Duodenal mucosa (tissue), 2 donors: ENCODE measurements around the gene ATG10.
A peak's percentile ranks its signal among the peaks of the same experiment; 100 is the strongest.
"Not testable (repeated sequence)": the region's sequence is repeated elsewhere in the genome, so short reads cannot be mapped to it uniquely, and the experiment has no call there.

Source experiments
- H3K27ac ChIP-seq: one replicate; pipeline ENCODE4 v1.7.0; 2013; ENCODE audit warnings: low read depth, low read length
- H3K27me3 ChIP-seq, 2 donors: one replicate each; pipeline ENCODE4 v1.7.0; 2013; ENCODE audit warnings: low read length in 2 of 2, control low read depth in 1 of 2; ENCODE audit not compliant: insufficient read depth in 2 of 2, control insufficient read depth in 1 of 2
- H3K36me3 ChIP-seq, 2 donors: one replicate each; pipeline ENCODE4 v1.7.0; 2013; ENCODE audit warnings: low read length in 2 of 2, control low read depth in 1 of 2; ENCODE audit not compliant: insufficient read depth in 2 of 2, control insufficient read depth in 1 of 2
- H3K4me1 ChIP-seq, 2 donors: one replicate each; pipeline ENCODE4 v1.7.0; 2013; ENCODE audit warnings: low read length in 2 of 2, control low read depth in 1 of 2; ENCODE audit not compliant: insufficient read depth in 2 of 2, control insufficient read depth in 1 of 2
- H3K4me3 ChIP-seq, 2 donors: one replicate each; pipeline ENCODE4 v1.7.0; 2013; ENCODE audit warnings: low read length in 2 of 2, low read depth in 1 of 2
- H3K9ac ChIP-seq, 2 donors: one replicate each; pipeline ENCODE4 v1.7.0; 2013; ENCODE audit warnings: low read length in 2 of 2, low read depth in 1 of 2
- H3K9me3 ChIP-seq, 2 donors: one replicate each; pipeline ENCODE4 v1.7.0; 2013; ENCODE audit warnings: low read length in 2 of 2, control low read depth in 1 of 2; ENCODE audit not compliant: control insufficient read depth in 1 of 2

Gene ATG10

GRCh38 chr5:82267297-82267933 is 295.6 kb downstream of the ATG10 start:
- H3K36me3 ChIP-seq, H3K9ac ChIP-seq, H3K4me1 ChIP-seq, H3K4me3 ChIP-seq, H3K27ac ChIP-seq, H3K27me3 ChIP-seq: not testable (repeated sequence)
- peaks cover 3 to 13% of the 10 kb centered on the region in 2 donors for H3K9me3 ChIP-seq

- H3K4me1 ChIP-seq, H3K4me3 ChIP-seq, H3K27ac ChIP-seq, H3K36me3 ChIP-seq, H3K27me3 ChIP-seq, H3K9ac ChIP-seq: not testable (repeated sequence)
- H3K9me3 ChIP-seq, result peaks cover 3 to 13% of the 10 kb centered on the region in 2 donors
These were observed 297.5 kb downstream of the ATG10 start for GRCh38 chr5:82269363-82269762.

- H3K36me3 ChIP-seq, result peaks cover 9 to 34% of the 10 kb centered on the region in 2 donors
- not testable (repeated sequence) for H3K27me3 ChIP-seq, H3K4me3 ChIP-seq, H3K27ac ChIP-seq, H3K9me3 ChIP-seq, H3K9ac ChIP-seq
- H3K4me1 ChIP-seq, result peaks cover 8 to 13% of the 10 kb centered on the region in 2 donors
These were observed 300.9 kb downstream of the ATG10 start for GRCh38 chr5:82272571-82273356.

GRCh38 chr5:82273426-82273825 is 301.6 kb downstream of the ATG10 start:
- not testable (repeated sequence) for H3K4me3 ChIP-seq, H3K9ac ChIP-seq, H3K9me3 ChIP-seq, H3K27ac ChIP-seq, H3K27me3 ChIP-seq
- Histone ChIP-seq H3K4me1 (peaks cover 8 to 13% of the 10 kb centered on the region in 2 donors), H3K36me3 (peaks cover 9 to 34% of the 10 kb centered on the region in 2 donors)

GRCh38 chr5:82274343-82275211 is 302.8 kb downstream of the ATG10 start:
- Histone ChIP-seq H3K4me3 (no peak overlapping the region), H3K4me1 (peaks cover 14 to 18% of the 10 kb centered on the region in 2 donors), H3K36me3 (peaks cover 9 to 33% of the 10 kb centered on the region in 2 donors), H3K27ac (no peak overlapping the region), H3K9me3 (no peaks in the 10 kb centered on the region), H3K27me3 (no peaks in the 10 kb centered on the region), H3K9ac (no peak overlapping the region)

- H3K9me3 ChIP-seq, result no peaks in the 10 kb centered on the region
- no peak overlapping the region for H3K27ac ChIP-seq
- H3K9ac ChIP-seq, result no peak overlapping the region
- no peaks in the 10 kb centered on the region for H3K27me3 ChIP-seq
- peaks cover 9 to 31% of the 10 kb centered on the region in 2 donors for H3K36me3 ChIP-seq
- no peak overlapping the region for H3K4me3 ChIP-seq
- peaks cover 14 to 18% of the 10 kb centered on the region in 2 donors for H3K4me1 ChIP-seq
These were observed 303.4 kb downstream of the ATG10 start for GRCh38 chr5:82275216-82275664.

GRCh38 chr5:82276800-82277612 is 305.2 kb downstream of the ATG10 start:
- Histone ChIP-seq H3K4me3 (peak overlapping the region; percentile 82 to 84), H3K36me3 (peaks cover 9 to 31% of the 10 kb centered on the region in 2 donors), H3K4me1 (peaks cover 14 to 18% of the 10 kb centered on the region in 2 donors), H3K9ac (peak overlapping the region; percentile 89 to 93), H3K27ac (no peak overlapping the region), H3K27me3 (no peaks in the 10 kb centered on the region), H3K9me3 (no peaks in the 10 kb centered on the region)

- Histone ChIP-seq H3K9me3 (no peaks in the 10 kb centered on the region), H3K9ac (peak overlapping the region; percentile 89 to 93), H3K27me3 (no peaks in the 10 kb centered on the region), H3K36me3 (peaks cover 9 to 31% of the 10 kb centered on the region in 2 donors), H3K4me3 (peak overlapping the region; percentile 82 to 84), H3K27ac (no peak overlapping the region), H3K4me1 (peaks cover 14 to 18% of the 10 kb centered on the region in 2 donors)
These were observed 305.8 kb downstream of the ATG10 start for GRCh38 chr5:82277613-82277986.

GRCh38 chr5:82277987-82278710 is 306.3 kb downstream of the ATG10 start, which contains the start of gene RPS23:
TSS of gene RPS23 (minus strand) at chr5:82278354. CDS start at chr5:82278323, 31 bp downstream.
- no peaks in the 10 kb centered on the region for H3K9me3 ChIP-seq

More at GRCh38 chr5:82277987-82278710, 306.3 kb downstream of the ATG10 start, which contains the start of gene RPS23:
- peaks cover 14 to 18% of the 10 kb centered on the region in 2 donors for H3K4me1 ChIP-seq
- peak within 1 kb of the TSS; percentile 82 to 84 for H3K4me3 ChIP-seq
- peaks cover 9 to 28% of the 10 kb centered on the region in 2 donors for H3K36me3 ChIP-seq
- H3K27me3 ChIP-seq, result no peaks in the 10 kb centered on the region
- H3K27ac ChIP-seq, result peak within 1 kb of the TSS; percentile 58
- peak within 1 kb of the TSS; percentile 89 to 93 for H3K9ac ChIP-seq
